ENCODE data around the gene SPOCK1.

DNA sequence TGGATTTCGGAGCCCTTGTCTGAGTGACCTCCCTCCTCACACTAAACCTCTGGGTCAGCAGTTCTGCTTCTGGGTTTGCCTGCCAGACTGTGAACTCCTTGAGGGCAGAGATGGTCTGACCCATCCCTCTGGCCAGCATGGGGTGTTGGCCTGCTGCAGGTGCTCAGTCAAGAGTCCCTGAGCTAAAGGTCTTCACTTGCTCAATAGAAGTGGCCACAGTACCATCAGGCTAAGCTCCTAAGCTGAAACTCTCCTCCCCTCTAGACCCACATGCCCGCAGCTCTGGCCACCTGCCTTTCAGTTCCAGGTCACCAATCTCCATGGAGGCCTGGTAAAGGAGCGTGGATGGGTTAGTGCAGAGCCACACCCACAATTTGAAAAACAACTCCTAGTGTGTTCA lies 316.6 kb downstream of the SPOCK1 start:
- TF ChIP-seq, protein P1, sequence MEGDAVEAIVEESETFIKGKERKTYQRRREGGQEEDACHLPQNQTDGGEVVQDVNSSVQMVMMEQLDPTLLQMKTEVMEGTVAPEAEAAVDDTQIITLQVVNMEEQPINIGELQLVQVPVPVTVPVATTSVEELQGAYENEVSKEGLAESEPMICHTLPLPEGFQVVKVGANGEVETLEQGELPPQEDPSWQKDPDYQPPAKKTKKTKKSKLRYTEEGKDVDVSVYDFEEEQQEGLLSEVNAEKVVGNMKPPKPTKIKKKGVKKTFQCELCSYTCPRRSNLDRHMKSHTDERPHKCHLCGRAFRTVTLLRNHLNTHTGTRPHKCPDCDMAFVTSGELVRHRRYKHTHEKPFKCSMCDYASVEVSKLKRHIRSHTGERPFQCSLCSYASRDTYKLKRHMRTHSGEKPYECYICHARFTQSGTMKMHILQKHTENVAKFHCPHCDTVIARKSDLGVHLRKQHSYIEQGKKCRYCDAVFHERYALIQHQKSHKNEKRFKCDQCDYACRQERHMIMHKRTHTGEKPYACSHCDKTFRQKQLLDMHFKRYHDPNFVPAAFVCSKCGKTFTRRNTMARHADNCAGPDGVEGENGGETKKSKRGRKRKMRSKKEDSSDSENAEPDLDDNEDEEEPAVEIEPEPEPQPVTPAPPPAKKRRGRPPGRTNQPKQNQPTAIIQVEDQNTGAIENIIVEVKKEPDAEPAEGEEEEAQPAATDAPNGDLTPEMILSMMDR (conservative IDR thresholded peaks at IDR 0.05; ENCODE audit: low read depth, low read length) = no peak
- TF ChIP-seq POLR2A (IDR thresholded peaks at IDR 0.05; ENCODE audit: low read depth, low read length) = no peak
- TF ChIP-seq, protein P2, sequence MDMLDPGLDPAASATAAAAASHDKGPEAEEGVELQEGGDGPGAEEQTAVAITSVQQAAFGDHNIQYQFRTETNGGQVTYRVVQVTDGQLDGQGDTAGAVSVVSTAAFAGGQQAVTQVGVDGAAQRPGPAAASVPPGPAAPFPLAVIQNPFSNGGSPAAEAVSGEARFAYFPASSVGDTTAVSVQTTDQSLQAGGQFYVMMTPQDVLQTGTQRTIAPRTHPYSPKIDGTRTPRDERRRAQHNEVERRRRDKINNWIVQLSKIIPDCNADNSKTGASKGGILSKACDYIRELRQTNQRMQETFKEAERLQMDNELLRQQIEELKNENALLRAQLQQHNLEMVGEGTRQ (IDR thresholded peaks at IDR 0.05; ENCODE audit: low read depth, low read length) = no peak
- no peak for TF ChIP-seq RAD21 (IDR thresholded peaks at IDR 0.05; ENCODE audit: low read length)
- TF ChIP-seq BHLHE40 (IDR thresholded peaks at IDR 0.05; ENCODE audit: low read depth, low read length) = no peak

Data from IMR-90 (cell line).